ENCODE results near the gene PASD1.
"Not testable (repeated sequence)": the region's sequence is repeated elsewhere in the genome, so short reads cannot be mapped to it uniquely, and the experiment has no call there.

Gene PASD1

GRCh38 chrX:151624677-151625076 is 61.2 kb downstream of the PASD1 start:
- DNase-seq (ENCODE audit: low spot score): no peak

GRCh38 chrX:151631822-151632221 is 68.3 kb downstream of the PASD1 start:
- no peak for DNase-seq (ENCODE audit: low spot score)

GRCh38 chrX:151633157-151633556 is 69.7 kb downstream of the PASD1 start:
- no peak for DNase-seq (ENCODE audit: low spot score)

- no peak for DNase-seq (ENCODE audit: low spot score)
Measured at GRCh38 chrX:151634937-151635336, 71.5 kb downstream of the PASD1 start.

- no peak for DNase-seq (ENCODE audit: low spot score)
Measured at GRCh38 chrX:151641564-151641963, 78.1 kb downstream of the PASD1 start.

GRCh38 chrX:151675121-151675746 is 111.8 kb downstream of the PASD1 start:
- DNase-seq (ENCODE audit: low spot score): no peak

- DNase-seq (ENCODE audit: low spot score): no peak
Measured at GRCh38 chrX:151676196-151676595, 112.7 kb downstream of the PASD1 start.

GRCh38 chrX:151679798-151680402 is 116.4 kb downstream of the PASD1 start:
- no peak for DNase-seq (ENCODE audit: low spot score)

- DNase-seq (ENCODE audit: low spot score): no peak
Measured at GRCh38 chrX:151680805-151681204, 117.3 kb downstream of the PASD1 start.

- no peak for DNase-seq (ENCODE audit: low spot score)
Measured at GRCh38 chrX:151687635-151688034, 124.2 kb downstream of the PASD1 start.

GRCh38 chrX:151688695-151689094 is 125.2 kb downstream of the PASD1 start:
- DNase-seq (ENCODE audit: low spot score): no peak

- DNase-seq (ENCODE audit: low spot score): no peak
Measured at GRCh38 chrX:151692825-151693224, 129.3 kb downstream of the PASD1 start.

- DNase-seq (ENCODE audit: low spot score): no peak
Measured at GRCh38 chrX:151694121-151694520, 130.6 kb downstream of the PASD1 start.

- no peak for DNase-seq (ENCODE audit: low spot score)
Measured at GRCh38 chrX:151694661-151695582, 131.4 kb downstream of the PASD1 start, which contains the start of gene PRRG3. Gene PRRG3 (plus strand): TSS chrX:151695458. CDS start chrX:151698815, 3,357 bp downstream.

- DNase-seq (ENCODE audit: low spot score): no peak
Measured at GRCh38 chrX:151695583-151696340, 132.3 kb downstream of the PASD1 start.

- DNase-seq (ENCODE audit: low spot score): not testable (repeated sequence)
Measured at GRCh38 chrX:151697082-151697481, 133.6 kb downstream of the PASD1 start.

- DNase-seq (ENCODE audit: low spot score): no peak
Measured at GRCh38 chrX:151697522-151697921, 134.0 kb downstream of the PASD1 start.

- no peak for DNase-seq (ENCODE audit: low spot score)
Measured at GRCh38 chrX:151698485-151698884, 135.0 kb downstream of the PASD1 start.

GRCh38 chrX:151699746-151700145 is 136.3 kb downstream of the PASD1 start:
- DNase-seq (ENCODE audit: low spot score): no peak

- DNase-seq (ENCODE audit: low spot score): no peak
Measured at GRCh38 chrX:151700581-151700980, 137.1 kb downstream of the PASD1 start.

- DNase-seq (ENCODE audit: low spot score): no peak
Measured at GRCh38 chrX:151701071-151701470, 137.6 kb downstream of the PASD1 start.

GRCh38 chrX:151701531-151701930 is 138.1 kb downstream of the PASD1 start:
- DNase-seq (ENCODE audit: low spot score): no peak

Data from hepatic stellate cell (primary cell).